ENCODE data around the gene LAIR1. TPM values are rescaled to one million over a fixed set of nuclear protein-coding genes. Genes with fewer than 3 reads are reported as not detected.

Gene LAIR1
- total RNA-seq, 1 donor from 2014 or later = 1.0 TPM

DNA sequence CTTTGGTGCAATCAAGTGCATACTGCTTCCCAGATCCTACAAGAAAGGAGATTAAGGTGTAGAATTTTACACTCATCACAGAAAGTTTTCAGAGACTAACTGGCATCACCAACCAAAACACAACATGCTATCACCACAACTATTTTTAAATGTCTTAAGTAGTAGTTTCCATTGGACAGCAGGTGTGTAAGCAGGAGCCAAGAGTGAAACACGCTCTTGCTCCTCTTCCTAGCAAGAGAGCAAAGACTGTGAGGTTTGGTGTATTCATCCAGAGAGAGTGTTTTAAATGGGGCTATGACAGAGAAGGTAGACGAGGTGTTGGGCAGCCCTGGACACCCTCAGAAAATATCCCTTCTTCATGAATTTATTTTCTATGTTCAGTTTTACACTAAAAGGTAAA lies 13.3 kb downstream of the LAIR1 start:
- H3K4me3 ChIP-seq (ENCODE audit: low read depth, low read length) = no peak overlapping the region
- no peaks in the 10 kb centered on the region for H3K27me3 ChIP-seq (ENCODE audit: control insufficient read depth, insufficient read depth, low read length)
- no peaks in the 10 kb centered on the region for H3K36me3 ChIP-seq (ENCODE audit: control insufficient read depth, insufficient read depth, low read length)
- TF ChIP-seq, protein P1, sequence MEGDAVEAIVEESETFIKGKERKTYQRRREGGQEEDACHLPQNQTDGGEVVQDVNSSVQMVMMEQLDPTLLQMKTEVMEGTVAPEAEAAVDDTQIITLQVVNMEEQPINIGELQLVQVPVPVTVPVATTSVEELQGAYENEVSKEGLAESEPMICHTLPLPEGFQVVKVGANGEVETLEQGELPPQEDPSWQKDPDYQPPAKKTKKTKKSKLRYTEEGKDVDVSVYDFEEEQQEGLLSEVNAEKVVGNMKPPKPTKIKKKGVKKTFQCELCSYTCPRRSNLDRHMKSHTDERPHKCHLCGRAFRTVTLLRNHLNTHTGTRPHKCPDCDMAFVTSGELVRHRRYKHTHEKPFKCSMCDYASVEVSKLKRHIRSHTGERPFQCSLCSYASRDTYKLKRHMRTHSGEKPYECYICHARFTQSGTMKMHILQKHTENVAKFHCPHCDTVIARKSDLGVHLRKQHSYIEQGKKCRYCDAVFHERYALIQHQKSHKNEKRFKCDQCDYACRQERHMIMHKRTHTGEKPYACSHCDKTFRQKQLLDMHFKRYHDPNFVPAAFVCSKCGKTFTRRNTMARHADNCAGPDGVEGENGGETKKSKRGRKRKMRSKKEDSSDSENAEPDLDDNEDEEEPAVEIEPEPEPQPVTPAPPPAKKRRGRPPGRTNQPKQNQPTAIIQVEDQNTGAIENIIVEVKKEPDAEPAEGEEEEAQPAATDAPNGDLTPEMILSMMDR (IDR thresholded peaks at IDR 0.05; ENCODE audit: insufficient read depth, low read length, poor library complexity, severe bottlenecking) = no peak
- no peak for DNase-seq (ENCODE audit: low read depth)

DNA sequence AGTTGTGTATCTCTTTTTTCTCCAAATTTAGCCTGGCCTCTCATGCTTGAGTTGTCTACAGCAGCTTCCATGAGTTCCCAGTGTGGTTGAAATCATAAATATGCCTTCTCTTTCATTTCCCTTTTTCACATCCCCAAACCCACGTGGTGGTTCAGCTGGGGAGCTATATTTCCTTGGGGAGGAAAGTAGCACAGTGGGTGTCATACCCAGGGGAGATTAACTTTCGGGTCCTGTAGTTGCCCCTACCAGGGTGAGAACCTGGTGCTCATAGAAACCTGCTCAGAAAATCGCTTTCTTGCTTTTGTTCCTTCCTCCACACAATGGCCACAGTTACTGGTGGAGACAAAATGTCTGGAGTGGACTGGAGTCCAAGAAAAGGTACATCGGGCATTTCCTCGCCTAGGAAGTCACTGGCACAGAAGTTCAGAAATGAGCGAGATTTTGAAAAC lies 18.8 kb downstream of the LAIR1 start:
- no peaks in the 10 kb centered on the region for H3K27me3 ChIP-seq (ENCODE audit: control insufficient read depth, insufficient read depth, low read length)
- TF ChIP-seq, protein P1 (IDR thresholded peaks at IDR 0.05; ENCODE audit: insufficient read depth, low read length, poor library complexity, severe bottlenecking) = no peak
- DNase-seq (ENCODE audit: low read depth) = no peak

DNA sequence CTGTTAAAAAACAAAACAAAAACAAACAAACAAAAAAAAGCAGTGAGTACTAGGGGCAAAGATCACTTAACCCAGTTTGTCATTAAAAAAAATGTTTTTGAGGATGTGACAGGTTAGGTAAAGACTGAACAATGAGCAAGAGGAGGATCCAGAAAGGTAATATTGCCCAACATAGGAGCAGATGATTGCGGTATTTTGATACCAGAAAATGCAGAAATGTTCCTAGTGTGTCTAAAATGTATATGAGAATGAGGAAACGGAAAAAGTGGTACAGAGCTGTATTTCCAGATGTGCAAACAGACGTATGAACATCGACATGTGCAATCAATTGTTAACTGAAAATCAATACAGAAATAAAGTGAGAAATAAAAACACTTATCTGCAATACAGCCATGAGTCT lies 20.9 kb downstream of the LAIR1 start:
- Histone ChIP-seq H3K4me3 (ENCODE audit: low read depth, low read length) (no peak overlapping the region), H3K27me3 (ENCODE audit: control insufficient read depth, insufficient read depth, low read length) (no peaks in the 10 kb centered on the region), H3K36me3 (ENCODE audit: control insufficient read depth, insufficient read depth, low read length) (no peaks in the 10 kb centered on the region)
- no peak for DNase-seq (ENCODE audit: low read depth)
- TF ChIP-seq, protein P1 (IDR thresholded peaks at IDR 0.05; ENCODE audit: insufficient read depth, low read length, poor library complexity, severe bottlenecking) = no peak

More for the DNA sequence above, 18.8 kb downstream of the LAIR1 start:
- Histone ChIP-seq H3K4me3 (ENCODE audit: low read depth, low read length) (no peak overlapping the region), H3K36me3 (ENCODE audit: control insufficient read depth, insufficient read depth, low read length) (no peaks in the 10 kb centered on the region)

DNA sequence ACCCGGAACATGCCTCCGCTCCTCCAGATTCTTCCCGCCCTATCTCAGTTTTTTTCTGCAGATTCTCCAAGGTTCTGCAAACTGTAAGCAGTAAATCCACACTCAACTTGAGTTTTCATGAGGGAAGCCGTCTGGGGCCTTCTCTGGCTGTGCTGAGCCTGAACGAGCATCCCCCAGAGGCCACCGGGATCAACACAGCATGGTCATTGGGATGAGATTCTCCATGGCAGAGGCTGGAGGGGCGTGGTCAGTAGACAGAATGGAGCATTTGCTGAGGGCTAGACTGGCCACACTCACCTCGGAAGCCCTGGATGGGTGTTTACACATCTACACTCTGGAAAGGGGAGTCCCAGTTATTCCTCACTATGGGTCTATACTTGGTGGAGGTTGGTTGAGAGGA lies 23.4 kb downstream of the LAIR1 start:
- no peaks in the 10 kb centered on the region for H3K36me3 ChIP-seq (ENCODE audit: control insufficient read depth, insufficient read depth, low read length)
- DNase-seq (ENCODE audit: low read depth) = no peak
- no peak overlapping the region for H3K4me3 ChIP-seq (ENCODE audit: low read depth, low read length)
- TF ChIP-seq, protein P1 (IDR thresholded peaks at IDR 0.05; ENCODE audit: insufficient read depth, low read length, poor library complexity, severe bottlenecking) = no peak
- H3K27me3 ChIP-seq (ENCODE audit: control insufficient read depth, insufficient read depth, low read length) = no peaks in the 10 kb centered on the region

DNA sequence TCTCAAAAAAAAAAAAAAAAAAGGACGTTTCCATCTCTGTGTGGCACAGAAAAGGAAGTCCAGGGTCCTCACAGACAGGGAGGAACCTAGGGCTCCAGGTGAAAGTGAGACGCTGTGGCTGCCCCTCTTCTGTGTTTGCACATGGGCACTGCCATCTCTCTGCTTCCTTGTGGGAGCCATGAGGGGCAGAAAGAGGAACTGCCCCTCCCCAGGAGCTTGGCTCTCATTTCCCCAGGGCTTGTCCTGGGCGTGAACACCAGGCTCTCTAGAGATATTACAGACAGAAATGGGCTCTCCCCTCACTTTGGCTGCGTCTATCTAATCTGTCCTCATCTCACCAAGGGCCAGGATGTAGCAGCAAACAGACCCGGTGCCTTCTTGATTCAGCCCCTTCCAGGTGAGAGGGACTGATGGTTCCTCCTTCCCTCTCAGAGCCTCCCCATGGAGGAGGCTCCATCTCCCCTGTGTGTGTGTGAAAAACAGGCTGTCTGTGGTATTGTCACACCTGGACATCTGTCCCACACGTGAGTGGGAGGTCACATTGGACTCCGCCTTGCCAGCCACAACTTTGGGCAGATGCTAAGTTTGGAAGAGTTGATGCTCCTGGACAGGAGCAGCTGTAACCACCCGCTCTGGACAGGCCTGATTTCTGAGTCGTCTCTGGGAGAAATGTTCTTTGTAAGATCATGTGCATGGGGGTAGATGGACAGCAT lies 24.9 kb downstream of the LAIR1 start:
- DNase-seq (ENCODE audit: low read depth) = no peak
- Histone ChIP-seq H3K36me3 (ENCODE audit: control insufficient read depth, insufficient read depth, low read length) (no peaks in the 10 kb centered on the region), H3K27me3 (ENCODE audit: control insufficient read depth, insufficient read depth, low read length) (no peaks in the 10 kb centered on the region), H3K4me3 (ENCODE audit: low read depth, low read length) (no peak overlapping the region)
- TF ChIP-seq, protein P1 (IDR thresholded peaks at IDR 0.05; ENCODE audit: insufficient read depth, low read length, poor library complexity, severe bottlenecking) = no peak

DNA sequence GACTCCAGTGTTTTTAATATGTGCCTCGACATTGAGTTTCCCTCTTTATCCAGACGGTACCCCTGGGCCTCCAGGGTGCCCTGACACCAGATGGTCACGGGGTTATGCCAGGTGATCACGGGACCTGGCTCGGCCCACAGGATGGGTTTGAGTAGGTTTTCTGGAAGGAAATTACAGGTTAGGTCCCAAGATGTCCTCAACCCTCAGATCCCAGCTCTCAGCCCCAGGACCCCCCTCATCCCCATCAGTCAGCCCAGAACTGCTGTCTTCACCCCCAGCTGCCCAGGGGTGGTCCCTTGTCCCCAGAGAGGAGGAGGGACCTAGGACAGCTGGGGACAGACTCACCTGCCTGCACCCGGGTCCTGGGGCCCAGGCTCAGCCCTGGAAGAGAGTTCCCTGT lies 26.2 kb downstream of the LAIR1 start:
- Histone ChIP-seq H3K36me3 (ENCODE audit: control insufficient read depth, insufficient read depth, low read length) (no peaks in the 10 kb centered on the region), H3K27me3 (ENCODE audit: control insufficient read depth, insufficient read depth, low read length) (no peaks in the 10 kb centered on the region), H3K4me3 (ENCODE audit: low read depth, low read length) (no peak overlapping the region)
- TF ChIP-seq, protein P1 (IDR thresholded peaks at IDR 0.05; ENCODE audit: insufficient read depth, low read length, poor library complexity, severe bottlenecking) = no peak
- DNase-seq (ENCODE audit: low read depth) = no peak
